H1 (cell line): ENCODE data around the gene PITPNB. TPM values are rescaled to one million over a fixed set of nuclear protein-coding genes. Genes with fewer than 3 reads are reported as not detected.

Experiments used
- BCL11A ChIP-seq, 2 experiments: IDR thresholded peaks; one replicate each; pipeline ENCODE4 v1.6.1; 2011; ENCODE audit warnings: low read depth in 2 of 2, low read length in 2 of 2, mild to moderate bottlenecking in 2 of 2
- NRF1 ChIP-seq: IDR thresholded peaks from 2 replicates; pipeline ENCODE4 v1.6.1; 2011; ENCODE audit warnings: mild to moderate bottlenecking, low read depth, low read length, improper control_type of control experiment
- PHF8 ChIP-seq: fragments of 200-600 bp; sonication (generic); conservative IDR thresholded peaks from 2 replicates; pipeline ENCODE4 v1.7.1; 2012; ENCODE audit warnings: low read depth, mild to moderate bottlenecking, inconsistent platforms, low read length, moderate library complexity
- RBBP5 ChIP-seq: IDR thresholded peaks from 2 replicates; pipeline ENCODE4 v1.7.1; 2012; ENCODE audit warnings: low read depth, mild to moderate bottlenecking, inconsistent platforms, low read length, moderate library complexity, borderline replicate concordance
- RFX5 ChIP-seq: IDR thresholded peaks from 2 replicates; pipeline ENCODE4 v1.6.1; 2011; ENCODE audit warnings: low read depth, low read length, improper control_type of control experiment, borderline replicate concordance
- SIX5 ChIP-seq: IDR thresholded peaks from 2 replicates; pipeline ENCODE4 v1.6.1; 2011; ENCODE audit warnings: mild to moderate bottlenecking, low read depth, low read length
- TCF12 ChIP-seq: IDR thresholded peaks from 2 replicates; pipeline ENCODE4 v1.6.1; 2011; ENCODE audit warnings: low read depth, mild to moderate bottlenecking, low read length
- polyA plus RNA-seq, 7 experiments: library from polyadenylated mRNA; depleted of rRNA in 3 of 7; stranded (reverse) in 5 of 7; unstranded in 2 of 7; fragments of >200 nt in 5 of 7; fragments of 200-250 nt in 2 of 7; gene quantifications; 1 replicate in 5 of 7; 2 replicates in 1 of 7; 4 replicates in 1 of 7; pipeline versions ENCODE4 v1.2.1 to v1.2.3, GENCODE V29; 2011 to 2013; ENCODE audit warnings: missing spikeins in 2 of 7, mixed read lengths in 2 of 7
- total RNA-seq: library from RNA; stranded (reverse); fragmentation: NEBNext Ultra II Directional; extraction: Animal tissue kit (Norgen Biotek cat#: 25700); gene quantifications from 2 replicates; pipeline ENCODE4 v1.2.1, GENCODE V29; 2021

The PITPNB gene
- total and polyA plus RNA-seq, 2 of the 8 experiments (the other 6 are each of a cell fraction or from before 2014, with no cell fraction given): 24.6 to 89.3 TPM

DNA sequence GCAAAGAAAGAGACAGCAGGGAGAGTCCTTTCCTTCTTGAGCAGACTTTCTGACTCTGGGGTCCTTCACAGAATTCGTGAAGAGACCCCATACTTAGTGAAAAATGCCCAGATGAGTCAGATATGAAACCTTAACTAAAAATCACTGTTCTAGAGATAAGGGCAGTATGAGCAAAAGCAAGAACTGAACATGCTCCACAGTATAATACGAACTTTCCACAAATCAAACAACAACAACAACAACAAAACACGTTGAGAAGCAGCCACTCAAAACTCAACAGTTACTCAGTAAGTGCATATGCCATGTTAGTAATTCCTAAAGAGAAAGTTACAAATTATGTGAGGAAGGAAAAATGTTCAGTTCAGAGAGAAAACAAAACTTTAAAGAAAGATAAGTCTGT is 44.3 kb downstream of the PITPNB start (continued):
- TF ChIP-seq TCF12: no peak
- no peak for TF ChIP-seq SIX5
- TF ChIP-seq BCL11A (IDR thresholded peaks at IDR 0.05; ENCODE audit: low read depth in 2 of 2, low read length in 2 of 2): no peak
- TF ChIP-seq NRF1: no peak
- no peak for TF ChIP-seq PHF8
- TF ChIP-seq RBBP5: no peak
- TF ChIP-seq RFX5: no peak
